GM12864 (cell line): ENCODE data around the gene VAMP1.

Source experiments
- DNase-seq: peaks from one replicate; pipeline ENCODE4 v3.0.0-alpha.2; 2011; ENCODE audit warnings: low read depth
- H3K4me3 ChIP-seq: 2 replicates; pipeline ENCODE4 v1.5.1; 2011; ENCODE audit warnings: mild to moderate bottlenecking, low read depth, low read length, control low read depth
- CTCF ChIP-seq: IDR thresholded peaks from 2 replicates; pipeline ENCODE4 v1.5.1; 2011; ENCODE audit warnings: low read depth, mild to moderate bottlenecking, moderate library complexity, low read length, control low read depth, inconsistent platforms; ENCODE audit errors: missing control alignments

VAMP1 gene

GRCh38 chr12:6461401-6462233, 8.9 kb downstream of the VAMP1 start:
- no peak for TF ChIP-seq CTCF
- H3K4me3 ChIP-seq = no peak overlapping the region; the same call in 1 of the 2 replicates
- peak; percentile 94 for DNase-seq

GRCh38 chr12:6460751-6461371, 9.6 kb downstream of the VAMP1 start:
- no peak for DNase-seq
- no peak for TF ChIP-seq CTCF
- no peak overlapping the region; the same call in 1 of the 2 replicates for H3K4me3 ChIP-seq

GRCh38 chr12:6459004-6459337, 11.5 kb downstream of the VAMP1 start:
- DNase-seq = no peak
- no peak overlapping the region for H3K4me3 ChIP-seq
- no peak for TF ChIP-seq CTCF

- no peak for DNase-seq
- no peak for TF ChIP-seq CTCF
Measured at GRCh38 chr12:6458281-6459003, 12.0 kb downstream of the VAMP1 start.

GRCh38 chr12:6457220-6457945, 13.1 kb downstream of the VAMP1 start:
- no peak for DNase-seq
- no peak for TF ChIP-seq CTCF
- no peak overlapping the region for H3K4me3 ChIP-seq

More at GRCh38 chr12:6458281-6459003, 12.0 kb downstream of the VAMP1 start:
- H3K4me3 ChIP-seq = no peak overlapping the region

- DNase-seq = no peak
- no peak for TF ChIP-seq CTCF
- H3K4me3 ChIP-seq = peak overlapping the region; percentile 84
Measured at GRCh38 chr12:6452944-6453630, 17.4 kb downstream of the VAMP1 start.
